Measurements from ENCODE around the gene VPS36.
A peak's percentile ranks its signal among the peaks of the same experiment; 100 is the strongest.
"Not testable (repeated sequence)": the region's sequence is repeated elsewhere in the genome, so short reads cannot be mapped to it uniquely, and the experiment has no call there.

Gene VPS36, protein sequence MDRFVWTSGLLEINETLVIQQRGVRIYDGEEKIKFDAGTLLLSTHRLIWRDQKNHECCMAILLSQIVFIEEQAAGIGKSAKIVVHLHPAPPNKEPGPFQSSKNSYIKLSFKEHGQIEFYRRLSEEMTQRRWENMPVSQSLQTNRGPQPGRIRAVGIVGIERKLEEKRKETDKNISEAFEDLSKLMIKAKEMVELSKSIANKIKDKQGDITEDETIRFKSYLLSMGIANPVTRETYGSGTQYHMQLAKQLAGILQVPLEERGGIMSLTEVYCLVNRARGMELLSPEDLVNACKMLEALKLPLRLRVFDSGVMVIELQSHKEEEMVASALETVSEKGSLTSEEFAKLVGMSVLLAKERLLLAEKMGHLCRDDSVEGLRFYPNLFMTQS

DNA sequence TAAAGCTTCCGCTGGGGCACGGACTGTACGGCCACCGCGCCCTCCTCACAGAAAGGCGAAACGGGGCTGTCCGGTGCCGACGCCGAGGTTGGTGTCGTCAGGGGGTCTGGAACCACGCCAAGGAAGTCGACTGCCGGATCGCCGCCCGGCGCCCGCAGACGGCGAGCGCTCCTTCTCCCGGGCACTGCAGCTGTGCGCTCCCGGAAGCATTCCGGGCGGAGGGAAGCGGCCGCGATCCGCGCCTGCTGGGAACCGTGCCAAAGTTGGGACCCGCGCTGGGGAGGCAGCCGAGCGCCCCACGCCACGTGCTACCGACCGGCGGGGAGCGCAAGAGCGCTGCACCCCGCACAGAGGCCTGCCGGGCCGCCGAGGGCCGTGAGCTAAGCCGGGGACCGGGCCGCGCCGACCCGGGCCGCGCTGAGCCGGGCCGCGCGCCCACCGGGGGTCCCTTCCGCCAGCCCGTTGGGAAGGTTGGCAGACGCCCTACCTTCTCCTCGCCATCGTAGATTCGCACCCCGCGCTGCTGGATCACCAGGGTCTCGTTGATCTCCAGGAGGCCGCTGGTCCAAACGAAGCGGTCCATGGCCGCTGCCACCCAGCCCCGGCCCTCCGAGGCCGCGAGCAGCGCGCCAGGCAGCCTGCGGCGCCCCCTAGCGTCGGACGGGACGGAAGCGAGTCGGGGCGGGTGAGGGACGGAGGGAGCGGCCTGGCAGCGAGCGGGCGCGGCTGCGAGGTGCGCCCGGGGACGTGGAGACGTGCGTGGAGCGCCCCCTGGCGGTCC, at the start of gene VPS36:
TSS of gene VPS36 (minus strand) at position 623 of the 781 bp plus-strand sequence. CDS start at position 583, 40 bp downstream.
- DNase-seq = peak; percentile 59

DNA sequence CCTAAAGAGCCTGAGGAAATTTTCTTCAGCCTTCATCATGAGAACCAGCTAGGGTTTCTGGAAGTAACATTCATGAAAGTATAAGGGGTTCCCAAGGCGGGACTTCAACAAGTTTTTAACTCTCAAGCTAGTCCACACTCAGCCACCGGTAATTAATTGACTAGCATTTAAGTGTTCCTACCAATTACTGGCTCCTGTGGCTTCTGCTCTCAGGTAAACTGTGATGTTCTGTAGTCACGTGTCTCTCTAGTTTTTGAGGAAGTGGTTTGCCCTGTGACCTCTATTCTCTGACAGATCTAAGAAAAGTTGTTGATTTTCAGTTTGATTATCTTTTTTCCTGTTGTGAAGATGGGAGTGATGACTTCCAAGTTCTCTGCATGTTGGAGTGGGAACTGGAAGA, 47.5 kb upstream of the VPS36 start:
- DNase-seq = not testable (repeated sequence)

DNA sequence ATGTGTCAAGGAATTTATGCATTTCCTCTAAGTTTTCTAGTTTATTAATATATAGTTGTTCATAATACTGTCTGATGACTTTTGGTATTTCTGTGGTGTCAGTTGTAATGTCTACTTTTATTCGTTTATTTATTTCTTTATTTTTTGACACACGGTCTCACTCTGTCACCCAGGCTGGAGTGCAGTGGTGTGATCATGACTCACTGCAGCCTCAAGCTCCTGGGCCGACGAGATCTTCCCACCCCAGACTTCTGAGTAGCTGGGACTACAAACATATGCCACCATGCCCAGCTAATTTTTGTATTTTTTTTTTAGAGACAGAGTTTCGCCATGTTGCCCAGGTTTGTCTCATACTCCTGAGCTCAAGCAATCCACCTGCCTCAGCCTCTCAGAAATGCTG, 43.8 kb upstream of the VPS36 start:
- DNase-seq = not testable (repeated sequence)

DNA sequence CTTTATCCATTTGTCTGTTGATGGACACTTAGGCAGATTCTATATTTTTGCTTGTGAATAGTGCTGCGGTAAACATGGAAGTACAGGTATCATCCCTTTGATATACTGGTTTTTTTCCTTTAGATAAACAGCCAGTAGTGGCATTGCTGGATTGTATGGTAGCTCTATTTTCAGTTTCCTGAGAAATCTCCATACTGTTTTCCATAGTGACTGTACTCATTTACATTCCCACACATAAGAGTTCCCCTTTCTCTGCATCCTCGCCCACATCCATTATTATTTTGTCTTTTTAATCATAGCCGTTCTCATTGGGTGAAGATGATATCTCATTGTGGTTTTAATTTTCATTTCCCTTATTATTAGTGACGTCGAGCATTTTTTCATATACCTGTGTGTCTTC, 40.6 kb upstream of the VPS36 start:
- not testable (repeated sequence) for DNase-seq

DNA sequence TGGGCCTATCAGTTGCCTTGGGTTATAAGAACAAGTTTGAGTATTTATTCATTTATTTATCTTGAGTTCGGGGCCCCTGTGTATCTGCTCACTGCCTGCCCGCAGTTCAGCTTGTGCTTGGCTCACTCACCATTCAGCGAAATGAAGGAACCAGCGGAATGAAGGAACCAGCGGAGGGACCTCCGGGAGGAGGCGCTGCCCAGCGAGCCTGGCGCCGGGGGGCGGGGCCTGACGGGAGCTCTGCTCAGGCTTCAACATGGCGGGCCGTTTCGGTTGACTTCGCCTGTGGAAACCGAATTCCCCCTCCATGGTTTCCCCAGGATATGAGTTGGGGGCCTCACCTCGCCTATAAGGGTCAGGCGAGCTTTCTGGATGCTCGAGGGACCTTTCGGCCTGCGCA, 38.3 kb upstream of the VPS36 start:
- DNase-seq = not testable (repeated sequence)

GRCh38 chr13:52487078-52487477, 36.6 kb upstream of the VPS36 start:
- DNase-seq = not testable (repeated sequence)

DNA sequence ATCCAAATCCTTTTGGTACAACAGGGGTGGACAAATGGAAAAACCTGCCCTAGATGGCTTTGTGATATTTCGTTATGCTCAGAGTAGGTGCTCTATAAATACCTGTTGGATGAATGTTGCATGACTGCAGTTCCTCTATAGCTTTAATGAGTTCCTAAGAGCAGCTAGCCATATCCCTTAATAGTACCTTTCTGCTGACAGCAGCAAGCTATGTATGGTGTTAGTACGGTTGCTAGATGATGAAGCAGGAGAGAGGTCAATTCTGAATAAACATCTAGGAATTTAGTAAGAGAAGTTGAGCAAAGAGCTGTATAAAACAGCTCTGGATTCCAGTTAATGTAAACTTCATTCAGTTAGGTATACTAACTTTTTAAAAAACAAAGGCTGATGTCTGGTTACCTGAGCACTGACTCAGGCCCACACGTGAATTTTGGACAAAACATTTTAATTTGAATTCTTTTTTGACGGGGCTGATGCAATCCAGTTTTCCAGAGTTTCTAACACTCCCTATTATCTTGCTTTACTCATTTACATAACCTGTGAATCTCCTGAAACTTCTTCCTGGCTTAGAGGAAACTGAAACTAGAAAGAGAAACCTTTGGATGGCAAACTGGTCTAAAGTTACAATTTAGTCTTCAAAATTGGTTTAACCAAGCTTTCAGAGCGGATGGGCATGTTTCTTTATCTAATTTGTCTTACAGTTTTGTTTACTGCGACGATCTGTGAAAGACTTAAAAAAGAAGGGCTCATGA, 30.4 kb upstream of the VPS36 start:
- DNase-seq = not testable (repeated sequence)

DNA sequence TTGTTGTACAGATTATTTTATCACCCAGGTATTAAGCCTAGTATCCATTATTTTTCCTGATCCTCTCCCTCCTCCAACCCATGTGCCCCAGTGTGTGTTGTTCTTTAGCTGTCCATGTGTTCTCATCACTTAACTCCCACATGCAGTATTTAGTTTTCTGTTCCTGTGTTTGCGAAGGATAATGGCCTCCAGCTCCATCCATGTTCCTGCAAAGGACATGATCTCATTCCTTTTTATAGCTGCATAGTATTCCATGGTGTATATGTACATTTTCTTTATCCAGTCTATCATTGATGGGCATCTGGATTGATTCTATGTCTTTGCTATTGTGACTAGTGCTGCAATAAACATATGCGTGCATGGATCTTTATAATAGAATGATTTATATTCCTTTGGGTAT, 18.1 kb upstream of the VPS36 start:
- not testable (repeated sequence) for DNase-seq

DNA sequence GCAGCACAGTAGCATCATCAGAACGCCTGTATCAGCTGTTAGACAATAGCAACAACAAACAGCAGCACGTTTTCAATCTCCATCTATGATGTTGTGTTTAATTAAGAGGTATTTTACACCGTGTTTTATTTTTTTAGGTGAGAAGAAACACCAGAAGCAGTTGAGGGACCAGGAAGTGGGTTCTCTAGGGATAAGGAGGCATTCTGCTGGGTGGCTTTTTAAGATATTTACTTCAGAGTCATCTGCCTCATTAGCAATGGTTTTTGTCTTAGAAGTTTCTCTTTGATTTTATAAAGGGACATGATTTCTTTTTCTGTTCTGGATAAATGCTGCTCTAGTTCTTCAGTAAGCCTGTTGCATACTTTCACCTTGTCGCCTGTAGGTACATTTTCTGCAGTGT, 13.1 kb upstream of the VPS36 start:
- DNase-seq = no peak

DNA sequence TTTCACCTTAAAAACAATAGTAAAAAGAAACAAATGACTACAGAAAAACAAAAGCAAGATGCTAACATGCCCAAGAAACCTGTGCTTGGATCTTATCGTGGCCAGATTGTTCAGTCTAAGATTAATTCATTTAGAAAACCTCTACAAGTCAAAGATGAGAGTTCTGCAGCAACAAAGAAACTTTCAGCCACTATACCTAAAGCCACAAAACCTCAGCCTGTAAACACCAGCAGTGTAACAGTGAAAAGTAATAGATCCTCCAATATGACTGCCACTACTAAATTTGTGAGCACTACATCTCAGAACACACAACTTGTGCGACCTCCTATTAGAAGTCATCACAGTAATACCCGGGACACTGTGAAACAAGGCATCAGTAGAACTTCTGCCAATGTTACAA, 10.8 kb upstream of the VPS36 start:
- no peak for DNase-seq

GRCh38 chr13:52459668-52460067, 9.2 kb upstream of the VPS36 start:
- DNase-seq = no peak

- DNase-seq = no peak
Measured at GRCh38 chr13:52455677-52456041, 5.2 kb upstream of the VPS36 start.

- DNase-seq = peak; percentile 87
Measured at GRCh38 chr13:52454820-52455676, 4.6 kb upstream of the VPS36 start, which contains the start of gene CKAP2. Gene CKAP2, plus strand, starts transcription at chr13:52455478. Its CDS starts 79 bp downstream, at chr13:52455557.

DNA sequence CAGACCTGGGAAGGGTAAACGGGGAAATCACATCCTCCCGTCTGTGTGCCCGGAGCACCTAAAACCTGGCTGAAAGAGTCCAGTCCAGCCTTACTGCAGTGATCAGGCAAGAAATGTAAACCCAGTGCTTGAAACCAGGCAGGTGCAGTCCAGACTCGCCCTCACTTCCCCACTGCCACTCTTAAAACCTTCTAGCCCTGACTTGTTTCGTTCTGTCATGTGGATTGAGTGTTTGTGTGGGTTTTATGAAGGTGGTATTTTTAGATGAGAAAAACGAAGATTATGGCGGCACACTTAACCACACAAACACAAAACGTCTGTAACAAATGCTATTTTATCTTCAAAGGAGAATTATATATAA, 4.0 kb upstream of the VPS36 start:
- DNase-seq = peak; percentile 72

DNA sequence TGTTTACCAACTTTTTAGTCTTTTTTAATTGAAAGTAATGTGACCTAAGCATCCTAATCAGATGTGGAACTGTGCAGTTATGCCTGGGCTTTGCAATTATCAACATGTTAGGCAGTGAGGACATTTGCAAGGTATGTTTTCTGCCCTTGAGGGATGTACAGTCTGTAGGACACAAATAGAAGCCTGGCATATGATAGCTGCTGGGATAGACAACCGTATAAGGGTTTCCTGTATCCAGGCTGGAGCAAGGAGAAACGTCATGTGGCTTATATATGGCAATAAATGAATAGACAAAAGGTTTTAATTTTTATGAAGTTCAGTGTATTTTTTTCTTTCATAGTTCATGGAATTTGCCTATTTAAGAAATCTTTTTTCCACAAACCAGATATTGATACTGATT, 2.0 kb upstream of the VPS36 start:
- DNase-seq = no peak

- no peak for DNase-seq
Measured at GRCh38 chr13:52451135-52451804, 836 bp upstream of the VPS36 start.

DNA sequence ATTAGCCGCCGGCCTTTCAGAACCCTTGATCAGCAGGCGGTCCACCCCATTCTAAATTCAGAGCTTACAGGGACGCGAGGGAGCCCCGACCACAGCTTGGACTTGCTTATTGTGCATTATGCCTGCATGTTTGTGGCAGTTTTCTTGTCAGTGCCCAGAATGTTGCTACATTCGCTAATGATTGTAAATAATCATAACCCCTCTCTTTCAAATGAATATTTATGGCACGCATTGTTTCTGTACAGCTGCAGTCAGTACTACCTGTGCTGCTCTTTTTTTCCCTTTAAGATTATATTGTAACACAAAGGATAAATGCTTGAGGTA, 321 bp upstream of the VPS36 start:
- no peak for DNase-seq

- DNase-seq = no peak
Measured at GRCh38 chr13:52449331-52450011, 963 bp downstream of the VPS36 start.

DNA sequence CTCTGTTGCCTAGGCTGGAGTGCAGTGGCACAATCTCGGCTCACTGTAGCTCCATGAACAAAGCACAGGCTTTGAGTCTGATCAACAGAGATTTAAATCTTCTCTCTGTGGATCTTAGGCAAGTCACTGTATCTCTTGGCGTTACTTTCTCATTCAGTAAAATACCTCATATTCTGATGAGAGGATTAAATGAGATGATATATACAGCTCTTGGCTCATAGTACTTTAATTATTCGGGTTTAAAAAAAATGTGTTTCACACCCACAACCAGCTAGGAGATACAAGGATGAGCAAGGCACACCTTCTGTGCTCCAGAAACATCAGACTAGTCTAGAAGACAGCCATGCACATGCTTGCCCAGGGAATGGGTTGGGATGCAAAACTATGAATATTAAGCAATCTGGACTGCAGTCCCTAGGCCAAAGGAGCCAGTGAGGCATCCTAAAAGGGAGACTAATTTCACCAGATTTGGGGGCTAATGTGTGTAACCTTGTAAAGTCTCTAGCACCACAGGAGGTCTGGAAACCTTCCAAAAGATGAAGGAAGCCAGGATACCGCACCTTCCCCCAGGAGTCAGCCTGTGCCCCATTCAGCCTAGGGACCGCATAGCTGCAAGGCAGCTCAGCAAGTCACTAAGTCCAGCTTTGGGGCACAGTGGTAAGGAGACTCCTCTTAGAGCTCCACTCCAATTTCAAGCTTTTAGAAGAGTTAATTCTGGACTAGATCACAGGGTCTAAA, 2.5 kb downstream of the VPS36 start:
- no peak for DNase-seq

- DNase-seq = no peak
Measured at GRCh38 chr13:52447354-52447753, 3.1 kb downstream of the VPS36 start.

- no peak for DNase-seq
Measured at GRCh38 chr13:52446265-52446664, 4.2 kb downstream of the VPS36 start.

Measured in NCI-H187 treated with DMSO at 0.1 percent for 48 hours (cell line).